GM08714 (cell line): ENCODE data around the gene CAPN9.

Experiments
- H3K4me3 ChIP-seq: fragments of 200-500 bp; sonication (Bioruptor generic); 2 replicates; pipeline ENCODE4 v1.5.1; 2014; ENCODE audit warnings: mild to moderate bottlenecking, low read length, inconsistent platforms
- ZNF274 ChIP-seq: IDR thresholded peaks from 2 replicates; pipeline ENCODE4 v1.6.1; 2012; ENCODE audit warnings: mild to moderate bottlenecking, low read depth, low read length

The CAPN9 gene

GRCh38 chr1:230820568-230820967 is 73.4 kb downstream of the CAPN9 start:
- H3K4me3 ChIP-seq: no peak overlapping the region
- no peak for TF ChIP-seq ZNF274

- TF ChIP-seq ZNF274: no peak
Measured at GRCh38 chr1:230821346-230821745, 74.2 kb downstream of the CAPN9 start.

DNA sequence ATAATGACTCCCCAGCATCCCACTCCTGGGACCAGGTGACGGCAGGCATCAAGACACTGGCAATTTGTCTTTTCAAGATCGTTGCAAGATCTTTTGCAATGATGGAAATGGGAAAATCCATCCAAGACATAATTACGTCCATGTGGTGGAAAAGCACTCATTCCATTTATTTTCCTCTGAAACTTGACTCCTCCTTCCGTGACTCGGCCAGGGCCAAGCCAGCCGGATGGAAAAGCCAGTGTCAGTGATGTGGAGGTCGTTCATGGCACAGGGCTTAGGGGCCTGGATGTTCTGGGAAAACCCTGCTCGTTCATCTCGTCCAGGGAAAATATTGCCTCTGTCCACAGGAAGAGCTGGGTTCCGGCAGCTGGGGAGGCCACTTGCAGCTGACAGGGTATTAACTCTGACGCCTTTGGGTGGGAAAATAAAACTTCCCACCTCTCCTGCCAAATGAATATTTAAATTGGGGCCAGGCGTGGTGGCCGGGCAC is 74.9 kb downstream of the CAPN9 start:
- H3K4me3 ChIP-seq: no peak overlapping the region
- no peak for TF ChIP-seq ZNF274

More at GRCh38 chr1:230821346-230821745, 74.2 kb downstream of the CAPN9 start:
- no peak overlapping the region for H3K4me3 ChIP-seq

DNA sequence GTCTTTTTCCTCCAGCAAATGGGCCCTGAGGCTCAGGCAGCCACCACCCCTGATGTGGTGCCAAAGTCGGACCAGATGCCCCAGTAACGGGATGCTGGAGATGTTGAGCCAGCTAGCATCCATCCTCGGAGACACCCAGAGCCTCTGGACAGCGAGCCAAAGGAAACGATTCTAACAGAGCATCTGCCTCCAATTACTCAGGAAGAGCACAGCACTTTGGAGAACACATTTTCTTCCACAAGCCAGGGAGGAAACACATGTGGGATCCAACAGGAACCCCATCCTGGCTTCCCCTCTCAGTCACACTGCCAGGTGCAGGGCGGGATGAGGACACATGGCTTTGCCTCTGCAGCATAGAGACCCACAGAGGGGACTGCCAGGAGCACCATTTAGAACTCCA is 76.2 kb downstream of the CAPN9 start:
- no peak for TF ChIP-seq ZNF274

GRCh38 chr1:230823931-230824381 is 76.8 kb downstream of the CAPN9 start:
- TF ChIP-seq ZNF274: no peak
- H3K4me3 ChIP-seq: no peak overlapping the region

More for the DNA sequence above, 76.2 kb downstream of the CAPN9 start:
- no peak overlapping the region for H3K4me3 ChIP-seq

DNA sequence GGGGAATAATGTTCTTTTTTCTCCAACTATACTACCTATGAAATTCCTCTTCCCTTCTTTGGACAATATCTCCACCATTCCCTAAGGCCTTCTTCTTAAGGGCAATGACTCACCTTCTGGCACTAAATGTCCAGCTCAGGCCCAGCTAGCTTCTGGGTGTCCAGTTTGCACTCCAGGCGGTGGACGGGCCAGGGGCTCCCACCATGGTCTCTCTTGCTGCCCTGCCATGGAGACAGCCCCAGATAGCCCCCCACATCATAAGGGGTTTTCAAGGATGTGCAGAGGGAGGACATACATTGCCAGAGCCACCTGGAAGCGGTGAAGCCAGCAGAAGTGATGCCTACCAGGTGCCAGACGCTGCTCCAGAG is 77.3 kb downstream of the CAPN9 start:
- no peak for TF ChIP-seq ZNF274
- no peak overlapping the region for H3K4me3 ChIP-seq

DNA sequence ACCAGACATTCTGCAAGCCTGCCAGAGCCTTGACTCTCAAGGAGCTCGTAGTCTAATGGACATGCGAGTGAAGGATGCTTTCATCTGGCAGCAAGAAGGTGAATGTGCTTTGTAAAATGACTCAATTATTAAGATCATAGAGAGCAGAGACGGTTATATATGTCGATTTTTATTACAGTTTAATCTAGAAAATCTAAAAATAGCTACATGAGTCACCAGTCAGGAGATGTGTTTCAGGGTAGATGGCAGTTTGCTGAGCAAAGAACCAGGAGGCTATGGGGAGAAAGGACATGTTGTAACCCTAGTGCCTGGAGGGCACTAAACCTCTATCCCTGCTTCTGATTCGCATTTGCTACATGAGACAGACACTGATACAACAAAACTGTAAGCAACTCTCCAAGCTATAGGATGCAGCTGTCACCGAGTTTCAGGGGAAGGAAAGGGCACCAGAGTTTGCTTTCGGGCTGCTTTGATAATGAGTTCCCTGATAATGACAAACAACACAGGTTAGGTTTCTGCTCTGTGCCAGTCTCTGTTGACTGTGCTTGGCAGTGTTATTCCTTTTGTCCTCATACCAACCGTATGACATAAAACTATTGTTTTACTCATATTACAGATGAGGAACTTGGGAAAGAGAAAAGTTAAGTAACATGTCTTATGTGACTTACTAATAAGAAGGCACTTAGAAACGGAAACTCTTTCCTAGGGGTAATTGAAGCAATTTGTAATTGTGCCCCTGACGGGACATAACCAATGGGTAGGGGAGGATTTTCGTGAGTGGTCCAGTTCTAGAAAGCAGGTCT is 77.9 kb downstream of the CAPN9 start:
- H3K4me3 ChIP-seq: no peak overlapping the region
- no peak for TF ChIP-seq ZNF274

DNA sequence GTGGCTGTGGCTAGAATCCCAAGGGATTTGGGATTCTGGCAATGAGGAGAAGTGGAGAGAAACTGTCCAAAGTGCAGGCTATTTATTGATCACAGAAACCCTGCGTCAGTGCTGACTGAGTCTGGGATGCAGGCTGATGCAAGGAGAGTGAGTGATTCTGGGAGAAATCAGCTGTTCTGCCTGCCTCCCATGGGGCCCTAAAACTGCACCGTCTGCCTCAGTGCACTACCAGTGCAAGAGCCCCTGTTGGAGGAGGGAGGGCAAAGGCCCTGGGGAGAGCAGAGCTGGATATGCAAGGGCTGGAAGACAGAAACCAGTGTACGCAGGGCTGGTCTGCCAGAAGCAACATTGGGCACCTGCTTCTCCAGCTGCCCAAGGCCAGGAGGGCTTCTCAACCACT is 78.6 kb downstream of the CAPN9 start:
- TF ChIP-seq ZNF274: no peak
- no peak overlapping the region for H3K4me3 ChIP-seq

- no peak for TF ChIP-seq ZNF274
- H3K4me3 ChIP-seq: no peak overlapping the region
Measured at GRCh38 chr1:230826166-230826875, 79.1 kb downstream of the CAPN9 start.

DNA sequence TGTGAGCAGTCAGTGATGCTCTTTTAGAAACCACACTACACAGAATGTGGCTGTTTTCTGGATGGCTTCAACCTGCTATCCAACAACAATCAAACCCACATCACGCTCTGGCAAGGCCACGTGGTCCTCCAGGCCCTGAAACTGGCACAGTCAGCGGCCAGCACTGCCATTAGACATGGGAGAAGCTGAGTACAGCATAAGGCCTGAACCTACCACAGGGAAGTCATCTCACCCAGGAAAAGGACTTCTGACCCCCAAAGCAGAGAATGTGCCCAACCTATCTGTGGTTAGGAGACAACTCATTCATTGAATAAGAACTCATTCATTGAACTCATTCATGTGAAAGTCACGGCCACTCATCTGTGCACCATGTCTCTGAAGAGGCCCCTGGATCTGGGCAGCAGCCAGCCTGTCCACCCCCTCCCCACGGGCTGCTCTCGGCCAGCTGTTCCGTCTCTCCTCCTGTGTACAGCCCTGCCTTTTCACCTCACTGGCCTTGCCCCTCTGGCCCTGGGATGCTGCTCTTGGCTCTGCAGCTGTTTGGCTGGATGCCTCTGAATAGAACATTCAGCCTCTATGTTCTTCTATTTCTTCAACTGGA is 80.0 kb downstream of the CAPN9 start:
- H3K4me3 ChIP-seq: no peak overlapping the region
- TF ChIP-seq ZNF274: no peak

GRCh38 chr1:230827801-230828200 is 80.6 kb downstream of the CAPN9 start:
- TF ChIP-seq ZNF274: no peak
- H3K4me3 ChIP-seq: no peak overlapping the region

DNA sequence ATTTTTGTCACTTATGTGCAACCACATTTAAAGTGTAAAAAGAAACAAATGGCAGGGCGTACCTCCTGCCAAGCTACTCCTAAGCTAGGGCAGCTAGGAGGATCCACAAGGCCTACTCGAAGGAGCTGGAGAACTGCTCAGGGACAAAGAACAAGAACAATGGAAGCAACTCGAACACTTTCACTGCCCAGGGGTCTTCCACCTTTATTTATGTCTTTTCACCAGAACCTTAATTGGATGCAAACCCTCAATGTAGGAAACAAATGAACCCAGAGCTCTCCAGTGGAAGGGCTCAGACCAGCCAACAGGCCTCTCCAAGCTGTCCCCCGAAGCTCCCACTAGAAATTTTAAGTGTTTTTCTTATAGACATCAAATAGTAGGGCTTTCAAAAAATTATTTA is 81.2 kb downstream of the CAPN9 start:
- H3K4me3 ChIP-seq: no peak overlapping the region
- TF ChIP-seq ZNF274: no peak

GRCh38 chr1:230831771-230832170 is 84.6 kb downstream of the CAPN9 start:
- TF ChIP-seq ZNF274: no peak
- no peak overlapping the region for H3K4me3 ChIP-seq

DNA sequence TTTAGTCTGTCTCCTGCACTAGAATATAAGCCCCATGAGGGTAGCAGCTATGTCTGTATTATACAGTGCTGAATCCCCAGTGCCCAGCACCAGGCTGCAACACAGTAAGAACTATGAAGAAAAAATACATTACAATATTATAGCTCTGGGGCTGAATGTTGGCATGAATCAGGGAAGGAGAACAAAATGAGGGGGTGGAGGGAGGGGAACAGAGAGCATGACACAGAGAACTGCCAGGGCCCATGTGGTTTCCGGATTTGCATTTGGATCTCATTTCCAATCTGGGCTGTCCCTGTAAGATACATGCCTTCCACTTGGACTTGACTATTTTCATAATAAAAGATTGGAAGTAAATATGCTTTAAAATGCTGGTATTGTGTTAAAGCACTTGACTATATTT is 85.3 kb downstream of the CAPN9 start:
- TF ChIP-seq ZNF274: no peak
- no peak overlapping the region for H3K4me3 ChIP-seq

DNA sequence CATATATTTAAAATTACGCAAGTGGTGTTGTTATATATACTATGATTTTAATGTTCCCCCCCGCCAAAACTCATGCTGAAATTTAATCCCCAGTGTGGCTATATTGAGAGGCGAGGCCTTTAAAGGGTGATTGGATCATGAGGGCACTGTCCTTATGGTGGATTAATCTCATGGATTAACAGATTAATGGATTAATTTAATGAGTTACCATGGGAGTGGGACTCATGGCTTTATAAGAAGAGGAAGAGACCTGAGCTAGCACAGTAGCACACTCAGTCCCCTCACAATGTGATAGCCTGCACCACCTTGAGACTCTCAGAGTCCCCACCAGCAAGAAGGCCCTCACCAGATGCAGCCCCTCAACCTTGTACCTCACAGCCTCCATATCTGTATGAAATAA is 86.3 kb downstream of the CAPN9 start:
- H3K4me3 ChIP-seq: no peak overlapping the region
- TF ChIP-seq ZNF274: no peak
